Cardiac fibroblast (primary cell): ENCODE results near the gene TSPAN18.

Source experiments
- DNase-seq, 2 donors: peaks; one replicate each; pipeline versions ENCODE4 v3.0.0 to v3.0.0-alpha.2; 2010; ENCODE audit warnings: low read depth in 2 of 2
- H3K4me3 ChIP-seq, 2 donors: replicated peaks in 1 of 2; 1 replicate in 1 of 2; 2 replicates in 1 of 2; pipeline ENCODE4 v1.5.1; 2011; ENCODE audit warnings: low read depth in 2 of 2, low read length in 2 of 2, mild to moderate bottlenecking in 2 of 2, moderate library complexity in 1 of 2
- TF ChIP-seq, protein P1 (sequence below): IDR thresholded peaks from one replicate; pipeline ENCODE4 v1.5.1; 2011; ENCODE audit warnings: low read depth, mild to moderate bottlenecking, low read length, inconsistent platforms

The TSPAN18 gene

DNA sequence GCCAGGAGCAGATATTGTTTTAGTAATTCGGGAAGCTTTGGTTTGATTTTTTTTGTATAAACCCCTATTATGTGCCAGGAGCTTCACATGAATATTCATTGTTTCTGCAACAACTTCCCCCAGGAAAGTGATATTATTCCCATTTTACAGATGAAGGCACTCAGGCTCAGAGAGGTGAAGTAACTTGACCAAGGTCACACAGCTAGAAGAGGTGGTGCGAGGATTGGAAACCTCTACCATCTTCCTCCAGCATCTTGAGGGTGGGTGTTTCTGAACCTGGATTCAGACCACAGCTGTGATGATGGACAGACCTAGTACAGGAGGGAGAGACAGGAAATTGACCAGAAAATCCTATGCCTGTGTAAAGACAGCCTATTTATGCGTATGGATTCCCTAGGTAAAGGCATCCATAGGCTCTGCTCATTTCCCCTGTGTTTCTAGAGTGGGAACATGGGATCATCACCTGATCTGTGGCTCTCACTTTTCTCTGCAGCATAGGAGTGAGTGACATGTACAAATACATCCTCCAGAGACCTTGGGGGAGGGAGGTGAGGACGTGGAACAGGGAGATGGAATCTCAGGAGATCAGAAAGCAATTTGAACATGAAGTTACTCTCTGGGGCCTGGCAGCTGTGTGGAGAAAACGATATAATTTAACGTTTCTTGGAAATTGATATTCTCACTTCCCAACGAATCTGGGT, 81.4 kb downstream of the TSPAN18 start:
- TF ChIP-seq, protein P1, sequence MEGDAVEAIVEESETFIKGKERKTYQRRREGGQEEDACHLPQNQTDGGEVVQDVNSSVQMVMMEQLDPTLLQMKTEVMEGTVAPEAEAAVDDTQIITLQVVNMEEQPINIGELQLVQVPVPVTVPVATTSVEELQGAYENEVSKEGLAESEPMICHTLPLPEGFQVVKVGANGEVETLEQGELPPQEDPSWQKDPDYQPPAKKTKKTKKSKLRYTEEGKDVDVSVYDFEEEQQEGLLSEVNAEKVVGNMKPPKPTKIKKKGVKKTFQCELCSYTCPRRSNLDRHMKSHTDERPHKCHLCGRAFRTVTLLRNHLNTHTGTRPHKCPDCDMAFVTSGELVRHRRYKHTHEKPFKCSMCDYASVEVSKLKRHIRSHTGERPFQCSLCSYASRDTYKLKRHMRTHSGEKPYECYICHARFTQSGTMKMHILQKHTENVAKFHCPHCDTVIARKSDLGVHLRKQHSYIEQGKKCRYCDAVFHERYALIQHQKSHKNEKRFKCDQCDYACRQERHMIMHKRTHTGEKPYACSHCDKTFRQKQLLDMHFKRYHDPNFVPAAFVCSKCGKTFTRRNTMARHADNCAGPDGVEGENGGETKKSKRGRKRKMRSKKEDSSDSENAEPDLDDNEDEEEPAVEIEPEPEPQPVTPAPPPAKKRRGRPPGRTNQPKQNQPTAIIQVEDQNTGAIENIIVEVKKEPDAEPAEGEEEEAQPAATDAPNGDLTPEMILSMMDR: no peak
- no peak overlapping the region for H3K4me3 ChIP-seq
- no peak for DNase-seq

DNA sequence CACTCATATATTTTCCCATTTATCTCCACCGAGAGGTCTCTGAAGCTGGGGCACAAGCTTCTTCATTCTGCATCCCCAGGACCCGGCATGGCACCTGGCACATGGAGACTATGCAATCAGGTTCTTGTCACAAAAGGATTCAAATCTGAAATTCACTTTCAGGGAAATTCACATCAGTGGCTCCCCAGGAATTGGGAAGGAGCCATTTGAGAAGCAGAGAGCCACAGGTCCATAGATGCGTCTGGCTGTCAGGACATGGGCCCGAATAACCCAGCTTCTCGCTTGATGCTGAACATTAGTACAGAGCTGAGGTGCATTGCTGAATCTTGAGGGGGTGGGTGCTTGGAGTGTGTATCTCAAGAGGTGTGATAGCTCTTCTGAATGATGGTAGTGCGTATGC, 82.5 kb downstream of the TSPAN18 start:
- H3K4me3 ChIP-seq: no peak overlapping the region
- no peak for DNase-seq
- TF ChIP-seq, protein P1: no peak

DNA sequence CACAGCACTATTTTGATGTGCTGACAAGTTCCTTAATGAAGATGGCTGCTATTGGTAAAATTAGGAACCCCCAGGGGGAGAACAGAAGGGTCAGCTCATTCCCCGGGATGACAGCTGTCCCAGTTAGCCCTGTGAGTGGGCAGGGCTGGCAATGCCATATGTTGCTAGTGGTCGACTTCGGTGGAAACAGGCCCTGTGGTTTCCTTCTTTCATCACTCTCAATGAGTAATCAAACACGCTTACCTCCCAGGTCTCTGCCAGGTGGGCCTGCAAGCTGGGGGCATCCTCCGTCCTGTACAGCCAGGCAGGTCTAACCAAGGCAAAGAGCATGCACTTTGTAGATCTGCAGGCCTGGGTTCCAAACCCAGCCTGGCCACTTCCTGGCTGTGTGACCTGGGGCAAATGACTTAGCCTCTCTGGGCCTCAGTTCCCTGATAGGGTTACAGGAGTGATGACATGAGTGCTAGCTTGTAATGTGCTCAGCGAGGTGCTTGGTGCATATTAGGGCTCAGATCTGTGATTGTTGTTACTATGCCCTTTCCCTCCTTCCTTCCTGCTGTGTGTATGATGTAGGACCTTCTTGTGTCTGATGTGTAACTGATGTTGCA, 85.2 kb downstream of the TSPAN18 start:
- TF ChIP-seq, protein P1: no peak
- H3K4me3 ChIP-seq: no peak overlapping the region
- no peak for DNase-seq

DNA sequence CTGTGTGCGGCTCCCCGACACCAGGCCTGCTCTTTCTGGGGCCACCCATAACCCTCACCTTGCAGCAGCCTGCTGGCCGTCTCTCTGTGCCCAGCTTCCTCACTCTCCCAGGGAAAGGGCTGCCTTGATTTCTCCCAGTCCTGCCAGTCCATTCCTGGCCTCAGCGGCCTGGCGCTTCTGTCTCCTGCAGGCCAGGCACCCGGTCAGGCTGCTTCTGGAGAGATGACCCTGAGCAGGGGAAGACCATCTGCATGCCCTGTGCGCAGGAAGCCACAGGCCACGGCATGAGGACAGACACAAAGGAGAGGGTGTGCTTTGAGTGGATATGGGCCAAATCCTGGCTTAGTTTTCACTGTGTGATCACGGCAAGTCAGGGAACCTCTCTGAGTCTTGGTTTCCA, 86.2 kb downstream of the TSPAN18 start:
- no peak overlapping the region for H3K4me3 ChIP-seq
- no peak for DNase-seq
- TF ChIP-seq, protein P1: no peak

DNA sequence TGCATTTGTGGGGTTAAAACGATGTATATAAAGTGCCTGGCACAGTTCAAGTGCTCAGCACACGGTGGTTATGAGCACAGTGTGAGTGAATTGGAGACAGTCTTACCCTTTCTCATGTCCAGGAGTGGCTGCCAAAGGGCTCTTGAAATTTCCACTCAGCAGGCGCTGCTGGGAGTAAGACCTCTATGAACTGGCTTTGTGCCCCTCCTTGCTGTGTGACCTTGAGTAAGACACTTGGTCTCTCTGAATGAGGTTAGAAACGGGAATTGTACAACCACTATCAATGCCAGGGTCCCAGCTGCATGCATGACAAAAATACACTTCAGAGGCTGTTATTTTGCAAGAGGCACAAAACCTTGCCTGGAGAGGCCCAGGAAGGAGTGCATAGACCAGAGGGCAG, 86.6 kb downstream of the TSPAN18 start:
- no peak overlapping the region for H3K4me3 ChIP-seq
- TF ChIP-seq, protein P1: no peak
- no peak for DNase-seq

DNA sequence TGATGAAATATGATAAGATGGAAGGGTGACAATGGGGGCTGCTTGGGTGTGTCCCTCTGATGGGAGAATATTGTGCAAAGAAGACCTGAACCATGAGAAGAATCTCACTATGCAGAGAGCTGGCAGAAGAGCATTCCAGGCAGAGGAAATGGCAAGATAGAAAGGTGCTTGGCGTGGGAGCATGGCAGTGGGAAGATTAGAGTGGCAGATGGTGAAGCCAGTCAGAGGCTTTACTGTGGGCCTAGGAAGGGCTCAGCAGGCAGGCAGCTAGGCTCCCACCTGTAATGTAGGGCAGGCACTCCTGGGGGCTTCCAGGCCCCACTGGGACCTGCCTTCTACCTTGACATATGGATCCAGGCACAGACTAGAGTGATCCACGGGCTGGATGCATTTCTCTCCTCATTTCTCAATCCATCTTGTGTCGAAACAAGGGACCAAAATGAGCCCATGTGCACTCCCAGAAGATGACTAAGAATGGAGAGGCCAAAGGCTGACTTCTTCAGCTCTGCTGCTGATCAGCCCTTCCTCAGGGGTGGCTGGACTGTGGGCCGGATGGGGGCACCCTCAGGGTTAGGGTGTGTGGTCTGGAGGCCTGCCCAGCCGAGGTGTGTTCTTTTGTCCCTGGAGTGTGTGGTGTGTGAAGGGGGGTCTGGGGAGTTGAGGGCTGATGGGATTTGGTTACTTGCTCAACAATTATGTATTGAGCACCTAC, 88.3 kb downstream of the TSPAN18 start:
- no peak overlapping the region for H3K4me3 ChIP-seq
- DNase-seq: peak; percentile 46 to 48
- TF ChIP-seq, protein P1: no peak
